CD4-positive, CD25-positive, alpha-beta regulatory T cell (primary cell): Measurements from ENCODE around the gene DRAXIN. TPM values are rescaled to one million over a fixed set of nuclear protein-coding genes. Genes with fewer than 3 reads are reported as not detected.

Experiments used
- ATAC-seq, 2 donors: fragments of 150-1000 bp; cut with Tn5 transposase; one replicate each; pipeline ENCODE4 v1.10.0; 2021; ENCODE audit warnings: low read depth in 2 of 2, moderate number of reproducible peaks in 2 of 2, moderate library complexity in 1 of 2
- DNase-seq, 3 donors: peaks; one replicate each; pipeline versions ENCODE4 v3.0.0 to v3.0.0-alpha.2; 2012 to 2022; ENCODE audit warnings: mixed read lengths in 1 of 3
- H3K27ac ChIP-seq: one replicate; pipeline ENCODE4 v1.7.0; 2013; ENCODE audit warnings: mild to moderate bottlenecking, low read length; ENCODE audit not compliant: insufficient read depth, poor library complexity, severe bottlenecking
- H3K27me3 ChIP-seq: one replicate; pipeline ENCODE4 v1.7.0; 2013; ENCODE audit warnings: low read length; ENCODE audit not compliant: control insufficient read depth, insufficient read depth
- H3K36me3 ChIP-seq: one replicate; pipeline ENCODE4 v1.7.0; 2013; ENCODE audit warnings: mild to moderate bottlenecking, low read length, moderate library complexity; ENCODE audit not compliant: control insufficient read depth, insufficient read depth
- H3K4me1 ChIP-seq: 2 replicates; pipeline ENCODE4 v1.7.0; 2013; ENCODE audit warnings: mild to moderate bottlenecking, low read length; ENCODE audit not compliant: insufficient read depth, control insufficient read depth, poor library complexity, severe bottlenecking
- H3K4me3 ChIP-seq: one replicate; pipeline ENCODE4 v1.7.0; 2013; ENCODE audit warnings: low read depth, mild to moderate bottlenecking, low read length, moderate library complexity
- H3K9me3 ChIP-seq, 2 experiments: 1 replicate in 1 of 2; 2 replicates in 1 of 2; pipeline ENCODE4 v1.7.0; 2013; ENCODE audit warnings: low read length in 2 of 2, mild to moderate bottlenecking in 1 of 2, moderate library complexity in 1 of 2; ENCODE audit not compliant: control insufficient read depth in 2 of 2
- H3K27ac Mint-ChIP-seq, 3 donors: one replicate each; pipeline ENCODE4 v1.8.0; 2020 to 2022; ENCODE audit warnings: mild to moderate bottlenecking in 3 of 3, mixed read lengths in 3 of 3, moderate library complexity in 2 of 3
- H3K27me3 Mint-ChIP-seq: one replicate; pipeline ENCODE4 v1.8.0; 2022; ENCODE audit warnings: mild to moderate bottlenecking, mixed read lengths
- H3K36me3 Mint-ChIP-seq: one replicate; pipeline ENCODE4 v1.8.0; 2020; ENCODE audit warnings: mixed read lengths
- H3K4me1 Mint-ChIP-seq, 4 donors: one replicate each; pipeline ENCODE4 v1.8.0; 2020 to 2022; ENCODE audit warnings: mixed read lengths in 4 of 4, mild to moderate bottlenecking in 1 of 4
- H3K4me3 Mint-ChIP-seq, 4 donors: one replicate each; pipeline ENCODE4 v1.8.0; 2020 to 2022; ENCODE audit warnings: mild to moderate bottlenecking in 4 of 4, mixed read lengths in 4 of 4, moderate library complexity in 3 of 4
- H3K9me3 Mint-ChIP-seq, 7 donors: one replicate each; pipeline ENCODE4 v1.8.0; 2020 to 2022; ENCODE audit warnings: mixed read lengths in 7 of 7, mild to moderate bottlenecking in 3 of 7, moderate library complexity in 2 of 7
- polyA plus RNA-seq, 4 donors: library from polyadenylated mRNA; unstranded; fragments of 300-500 nt; fragmentation: Illumina TruSeq; gene quantifications; one replicate each; pipeline ENCODE4 v1.2.3, GENCODE V29; 2021
- total RNA-seq: library from RNA; stranded (reverse); gene quantifications from one replicate; pipeline ENCODE4 v1.2.3, GENCODE V29; 2022

DRAXIN gene
- total and polyA plus RNA-seq, 5 donors from 2014 or later = 0.06 to 0.11 TPM; not detected in 3

- no peaks in the 10 kb centered on the region for H3K9me3 Mint-ChIP-seq
- Histone ChIP-seq H3K4me1 (peaks cover 8% of the 10 kb centered on the region), H3K27me3 (no peaks in the 10 kb centered on the region), H3K9me3 (no peaks in the 10 kb centered on the region), H3K4me3 (no peak overlapping the region), H3K36me3 (no peaks in the 10 kb centered on the region), H3K27ac (no peak overlapping the region)
- no peak overlapping the region for H3K27ac Mint-ChIP-seq
- no peaks in the 10 kb centered on the region for H3K36me3 Mint-ChIP-seq
- no peak for DNase-seq
- peaks cover 0 to 10% (median 0%) of the 10 kb centered on the region in 4 donors for H3K4me1 Mint-ChIP-seq
- peaks cover 25% of the 10 kb centered on the region for H3K27me3 Mint-ChIP-seq
- no peak for ATAC-seq
- H3K4me3 Mint-ChIP-seq = no peak overlapping the region
Observed at GRCh38 chr1:11765661-11766428, 74.3 kb downstream of the DRAXIN start.

DNA sequence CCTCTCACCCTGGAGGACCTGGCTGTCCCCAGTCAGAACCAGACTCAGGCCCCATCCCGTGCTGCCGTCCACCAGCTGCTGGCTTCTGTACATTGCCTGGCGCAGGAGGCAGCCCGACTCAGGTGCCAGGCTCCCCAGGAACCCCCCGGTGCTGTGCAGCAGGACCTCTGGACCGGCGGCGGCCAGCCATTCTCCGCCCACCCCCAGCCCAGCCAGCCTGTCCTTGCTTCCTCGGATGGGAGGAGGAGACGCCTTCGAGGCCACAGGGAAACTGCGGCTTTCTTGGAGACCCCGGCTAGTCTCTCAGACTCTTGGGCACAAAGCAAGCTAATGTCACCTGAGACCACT lies 74.9 kb downstream of the DRAXIN start:
- H3K9me3 Mint-ChIP-seq = no peaks in the 10 kb centered on the region
- Histone ChIP-seq H3K27me3 (no peaks in the 10 kb centered on the region), H3K4me3 (no peak overlapping the region), H3K9me3 (no peaks in the 10 kb centered on the region), H3K4me1 (peaks cover 8% of the 10 kb centered on the region), H3K36me3 (no peaks in the 10 kb centered on the region), H3K27ac (no peak overlapping the region)
- H3K27ac Mint-ChIP-seq = no peak overlapping the region
- H3K27me3 Mint-ChIP-seq = peaks cover 19% of the 10 kb centered on the region
- H3K4me1 Mint-ChIP-seq = peaks cover 0 to 8% (median 0%) of the 10 kb centered on the region in 4 donors
- H3K36me3 Mint-ChIP-seq = no peaks in the 10 kb centered on the region
- ATAC-seq = no peak
- H3K4me3 Mint-ChIP-seq = no peak overlapping the region
- DNase-seq = no peak

GRCh38 chr1:11767922-11768704 lies 76.6 kb downstream of the DRAXIN start:
- H3K4me1 ChIP-seq = no peaks in the 10 kb centered on the region
- DNase-seq (no peak), ATAC-seq (no peak)
- no peaks in the 10 kb centered on the region for H3K27me3 ChIP-seq
- no peak overlapping the region for H3K27ac ChIP-seq
- peaks cover 5% of the 10 kb centered on the region for H3K27me3 Mint-ChIP-seq
- H3K9me3 ChIP-seq = no peaks in the 10 kb centered on the region
- H3K4me3 Mint-ChIP-seq = no peak overlapping the region
- peaks cover 0 to 3% (median 0%) of the 10 kb centered on the region in 4 donors for H3K4me1 Mint-ChIP-seq
- H3K36me3 ChIP-seq = no peaks in the 10 kb centered on the region
- H3K4me3 ChIP-seq = no peak overlapping the region
- no peaks in the 10 kb centered on the region for H3K36me3 Mint-ChIP-seq
- no peak overlapping the region for H3K27ac Mint-ChIP-seq
- H3K9me3 Mint-ChIP-seq = no peaks in the 10 kb centered on the region

GRCh38 chr1:11768821-11769220 lies 77.3 kb downstream of the DRAXIN start:
- Mint-ChIP-seq H3K4me3 (no peak overlapping the region), H3K36me3 (no peaks in the 10 kb centered on the region), H3K27ac (no peak overlapping the region), H3K4me1 (peaks cover 0 to under 1% (median 0%) of the 10 kb centered on the region in 4 donors), H3K9me3 (no peaks in the 10 kb centered on the region), H3K27me3 (peaks cover 5% of the 10 kb centered on the region)
- Histone ChIP-seq H3K4me1 (no peaks in the 10 kb centered on the region), H3K9me3 (no peaks in the 10 kb centered on the region), H3K4me3 (no peak overlapping the region), H3K36me3 (no peaks in the 10 kb centered on the region), H3K27ac (no peak overlapping the region), H3K27me3 (no peaks in the 10 kb centered on the region)
- DNase-seq (no peak), ATAC-seq (no peak)

GRCh38 chr1:11769274-11769673 lies 77.8 kb downstream of the DRAXIN start:
- Histone ChIP-seq H3K4me1 (no peaks in the 10 kb centered on the region), H3K9me3 (no peaks in the 10 kb centered on the region), H3K36me3 (no peaks in the 10 kb centered on the region), H3K27ac (no peak overlapping the region), H3K4me3 (no peak overlapping the region), H3K27me3 (no peaks in the 10 kb centered on the region)
- DNase-seq (no peak), ATAC-seq (no peak)
- no peaks in the 10 kb centered on the region for H3K4me1 Mint-ChIP-seq
- no peaks in the 10 kb centered on the region for H3K9me3 Mint-ChIP-seq
- no peaks in the 10 kb centered on the region for H3K36me3 Mint-ChIP-seq
- no peak overlapping the region for H3K4me3 Mint-ChIP-seq
- no peak overlapping the region for H3K27ac Mint-ChIP-seq
- H3K27me3 Mint-ChIP-seq = peaks cover 5% of the 10 kb centered on the region

DNA sequence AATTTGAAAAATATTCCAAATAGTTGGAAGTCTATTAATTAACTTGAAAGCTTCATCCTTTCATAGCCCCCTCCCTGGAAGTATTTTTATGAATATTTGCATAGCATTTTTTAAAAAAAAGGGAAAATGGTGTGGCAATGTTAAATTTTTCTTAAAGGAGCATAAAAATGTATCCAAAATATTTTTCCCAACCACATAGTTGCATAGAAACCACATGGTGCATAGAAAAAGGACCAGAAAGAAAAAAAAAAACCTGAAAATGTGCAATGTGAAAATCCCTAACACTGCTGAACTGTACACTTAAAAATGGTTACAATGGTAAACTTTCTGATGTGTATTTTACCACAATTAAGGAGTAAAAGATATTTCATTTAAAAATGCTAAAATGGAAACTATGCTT lies 78.5 kb downstream of the DRAXIN start:
- Histone ChIP-seq H3K36me3 (no peaks in the 10 kb centered on the region), H3K27ac (no peak overlapping the region), H3K9me3 (no peaks in the 10 kb centered on the region), H3K4me3 (no peak overlapping the region), H3K4me1 (no peaks in the 10 kb centered on the region), H3K27me3 (no peaks in the 10 kb centered on the region)
- DNase-seq = no peak
- H3K9me3 Mint-ChIP-seq = no peaks in the 10 kb centered on the region
- H3K27me3 Mint-ChIP-seq = peaks cover 5% of the 10 kb centered on the region
- H3K36me3 Mint-ChIP-seq = no peaks in the 10 kb centered on the region
- no peak overlapping the region for H3K27ac Mint-ChIP-seq
- H3K4me1 Mint-ChIP-seq = no peaks in the 10 kb centered on the region
- H3K4me3 Mint-ChIP-seq = no peak overlapping the region
- ATAC-seq = no peak

DNA sequence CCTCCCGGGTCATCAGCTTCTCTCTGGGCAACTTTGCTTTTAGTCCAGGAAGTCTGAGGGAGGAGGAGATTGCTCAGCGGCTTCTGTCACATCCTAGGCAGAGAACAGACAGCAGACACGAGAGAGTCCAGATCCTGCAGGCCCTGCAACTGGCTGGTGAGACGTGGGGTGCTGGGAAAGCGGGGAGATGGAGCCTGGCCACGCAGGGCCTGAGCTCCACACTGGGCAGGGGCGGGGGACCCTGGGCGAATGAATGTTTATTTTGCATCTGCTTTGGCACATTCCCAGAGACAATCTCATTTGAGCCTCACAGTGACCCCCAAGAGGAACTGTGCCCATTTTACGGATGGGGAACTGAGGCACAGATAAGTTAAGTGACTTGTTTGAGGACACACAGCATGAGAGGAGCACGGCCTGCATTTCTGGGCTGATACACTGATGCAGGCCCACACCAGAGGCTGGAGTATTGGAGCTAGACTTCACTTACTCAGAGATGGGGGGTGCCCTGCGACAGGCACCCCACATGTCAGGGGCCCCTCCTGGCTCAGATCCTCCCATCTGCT lies 80.1 kb downstream of the DRAXIN start:
- Mint-ChIP-seq H3K27me3 (peaks cover 5% of the 10 kb centered on the region), H3K9me3 (no peaks in the 10 kb centered on the region), H3K36me3 (no peaks in the 10 kb centered on the region), H3K4me3 (no peak overlapping the region), H3K4me1 (no peaks in the 10 kb centered on the region), H3K27ac (no peak overlapping the region)
- H3K4me1 ChIP-seq = no peaks in the 10 kb centered on the region
- no peaks in the 10 kb centered on the region for H3K9me3 ChIP-seq
- ATAC-seq (no peak), DNase-seq (no peak)
- H3K4me3 ChIP-seq = no peak overlapping the region
- H3K27ac ChIP-seq = no peak overlapping the region
- no peaks in the 10 kb centered on the region for H3K27me3 ChIP-seq
- no peaks in the 10 kb centered on the region for H3K36me3 ChIP-seq
